Stimulated activated naive CD8-positive, alpha-beta T cell treated with anti-CD3 and anti-CD28 coated beads, Interleukin-15, Interleukin-2, amounts not matched to agents 100 U/mL and 50 U/mL, for 24 hours (primary cell): ENCODE results near the gene CEP63.
A peak's percentile ranks its signal among the peaks of the same experiment; 100 is the strongest.

Experiments
- ATAC-seq: fragments of 150-1000 bp; cut with Tn5 transposase; one replicate; pipeline ENCODE4 v1.10.0; 2021
- DNase-seq: peaks from one replicate; pipeline ENCODE4 v3.0.0; 2021

The CEP63 gene

GRCh38 chr3:134468519-134468918, 17.3 kb upstream of the CEP63 start:
- DNase-seq, result no peak
- ATAC-seq, result no peak

DNA sequence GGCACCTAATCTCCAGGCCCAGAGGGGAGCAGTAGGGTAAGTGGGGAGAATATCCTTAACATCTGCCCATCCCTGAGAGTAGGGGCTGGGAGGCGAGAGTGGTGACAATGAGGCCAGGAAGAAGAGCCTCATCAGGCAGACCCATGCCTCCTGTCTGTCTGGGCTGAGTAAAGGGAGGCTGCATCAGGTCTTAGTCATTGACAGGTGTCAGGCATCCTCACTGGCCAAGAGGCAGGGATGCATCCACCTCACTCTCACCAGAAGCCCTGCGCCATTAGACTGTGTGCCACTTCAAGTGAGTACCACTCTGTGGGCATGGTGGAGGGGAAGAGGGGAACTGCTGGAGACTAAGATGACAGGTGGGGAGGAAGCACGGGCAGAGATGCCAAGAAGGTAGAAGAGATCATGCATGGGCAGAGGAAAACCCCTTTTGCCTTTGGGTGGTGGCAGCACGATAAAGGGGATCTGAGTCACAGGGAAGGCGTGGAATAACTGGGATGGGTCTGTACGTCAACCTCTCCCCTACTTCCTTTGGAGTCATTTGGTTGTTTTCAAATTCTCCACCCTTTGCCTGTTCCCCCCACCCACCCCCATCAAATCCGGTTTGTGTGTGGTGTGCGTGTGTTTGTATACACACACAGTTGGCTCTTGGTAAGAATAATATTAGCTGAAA, 14.2 kb upstream of the CEP63 start:
- no peak for DNase-seq
- ATAC-seq, result no peak

- DNase-seq (no peak), ATAC-seq (no peak)
Measured at GRCh38 chr3:134472831-134473230, 13.0 kb upstream of the CEP63 start.

GRCh38 chr3:134473868-134474546, 11.8 kb upstream of the CEP63 start:
- ATAC-seq, result peak; percentile 67
- DNase-seq, result peak; percentile 83

- no peak for ATAC-seq
- no peak for DNase-seq
Measured at GRCh38 chr3:134474956-134475355, 10.9 kb upstream of the CEP63 start.

- no peak for DNase-seq
- ATAC-seq, result no peak
Measured at GRCh38 chr3:134476306-134476705, 9.6 kb upstream of the CEP63 start.

- DNase-seq, result no peak
- no peak for ATAC-seq
Measured at GRCh38 chr3:134477002-134477401, 8.9 kb upstream of the CEP63 start.

- DNase-seq (no peak), ATAC-seq (no peak)
Measured at GRCh38 chr3:134477938-134478337, 7.9 kb upstream of the CEP63 start.

DNA sequence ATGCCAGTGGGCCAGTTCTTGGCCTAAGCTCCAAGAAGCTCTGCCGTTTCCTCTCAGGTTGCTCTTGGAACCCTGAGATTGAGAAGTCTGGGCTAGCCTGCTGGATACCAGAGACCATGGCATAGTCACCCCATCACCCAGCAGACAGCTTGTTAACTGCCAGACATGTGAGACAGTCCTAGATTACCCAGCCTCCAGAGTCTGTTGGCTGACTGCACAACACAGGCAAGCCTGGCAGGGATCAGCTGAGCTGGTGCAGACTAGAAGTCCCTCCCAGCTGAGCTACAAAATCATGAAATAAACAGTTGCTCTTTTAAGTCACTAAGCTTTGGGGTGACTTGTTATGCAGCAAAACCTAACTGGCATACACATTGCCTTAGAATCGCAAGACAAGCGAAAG, 5.3 kb upstream of the CEP63 start:
- DNase-seq, result no peak
- no peak for ATAC-seq

GRCh38 chr3:134481166-134481565, 4.7 kb upstream of the CEP63 start:
- DNase-seq (no peak), ATAC-seq (no peak)

GRCh38 chr3:134482622-134483021, 3.2 kb upstream of the CEP63 start:
- ATAC-seq (no peak), DNase-seq (no peak)

- ATAC-seq (no peak), DNase-seq (no peak)
Measured at GRCh38 chr3:134483195-134483900, 2.5 kb upstream of the CEP63 start.

GRCh38 chr3:134485075-134485717, 661 bp upstream of the CEP63 start:
- ATAC-seq (peak; percentile 5), DNase-seq (peak; percentile 40)

GRCh38 chr3:134486577-134487041, 752 bp downstream of the CEP63 start:
- ATAC-seq (peak; percentile 4), DNase-seq (no peak)

DNA sequence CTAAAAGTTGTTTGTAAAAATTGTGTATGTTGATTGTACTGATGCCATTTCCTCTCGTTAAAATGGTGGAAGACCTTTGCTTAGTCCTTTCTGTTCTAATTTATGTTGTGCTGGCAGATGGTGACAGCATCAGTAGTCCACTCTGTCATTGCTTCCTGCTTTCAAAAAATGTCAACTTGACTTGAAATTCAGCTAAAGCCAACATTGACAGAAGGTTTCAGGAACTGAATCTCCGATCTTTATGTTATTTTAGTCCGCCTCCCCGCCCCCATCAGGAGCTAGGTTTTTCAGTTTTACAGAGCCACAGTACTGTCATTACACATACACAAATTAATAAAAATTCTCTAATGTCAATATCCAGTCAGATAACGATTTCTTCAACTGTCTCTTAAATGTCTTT, 1.5 kb downstream of the CEP63 start:
- DNase-seq (no peak), ATAC-seq (no peak)

DNA sequence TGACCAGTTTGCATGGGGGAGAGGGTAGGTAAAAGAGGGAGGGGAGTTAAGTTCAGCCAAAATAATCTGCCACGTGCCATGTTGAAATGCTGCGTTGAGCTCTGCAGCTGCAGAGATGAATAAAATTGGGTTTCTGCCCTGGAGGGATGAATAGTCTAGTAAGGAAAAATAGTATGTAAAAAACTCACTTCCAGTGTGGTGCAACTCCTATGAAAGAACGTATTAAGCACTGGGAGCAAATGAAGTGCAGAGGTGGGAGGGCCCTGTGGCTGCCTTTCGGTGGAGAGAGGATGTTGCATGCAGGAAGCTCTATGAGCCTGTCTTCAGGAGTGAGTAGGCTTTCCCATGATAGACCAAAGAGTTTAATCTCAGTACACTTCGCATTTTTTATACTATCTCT, 8.6 kb downstream of the CEP63 start:
- no peak for DNase-seq
- no peak for ATAC-seq

- ATAC-seq (no peak), DNase-seq (no peak)
Measured at GRCh38 chr3:134495980-134496379, 10.1 kb downstream of the CEP63 start.

DNA sequence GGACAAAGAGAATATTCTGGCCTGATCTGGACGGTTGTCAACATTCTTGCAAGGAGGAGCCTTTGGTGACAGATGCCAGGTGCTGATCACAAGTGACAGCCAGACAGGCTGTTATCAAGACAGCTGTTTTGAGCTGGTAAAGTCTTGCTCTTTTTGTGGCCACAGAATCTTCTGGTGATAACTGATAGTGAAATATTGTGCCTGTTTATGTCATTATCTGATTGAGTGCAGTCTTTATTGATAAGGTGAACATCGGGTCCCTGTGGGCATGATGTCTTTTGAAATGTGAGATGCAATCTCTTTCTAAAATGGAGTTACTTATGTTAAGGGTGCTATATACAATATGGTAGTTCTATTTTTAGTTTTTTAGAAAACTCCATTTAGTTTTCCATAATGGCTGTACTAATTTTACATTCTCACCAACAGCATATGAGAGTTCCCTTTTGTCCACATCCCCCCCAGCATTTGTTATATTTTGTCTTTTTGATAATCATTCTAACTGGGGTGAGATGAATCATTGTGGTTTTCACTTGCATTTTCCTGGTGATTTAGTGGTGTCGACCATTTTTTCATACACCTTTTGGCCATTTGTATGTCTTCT, 10.7 kb downstream of the CEP63 start:
- ATAC-seq, result peak; percentile 65
- no peak for DNase-seq

- DNase-seq, result no peak
- no peak for ATAC-seq
Measured at GRCh38 chr3:134503266-134503665, 17.4 kb downstream of the CEP63 start.

DNA sequence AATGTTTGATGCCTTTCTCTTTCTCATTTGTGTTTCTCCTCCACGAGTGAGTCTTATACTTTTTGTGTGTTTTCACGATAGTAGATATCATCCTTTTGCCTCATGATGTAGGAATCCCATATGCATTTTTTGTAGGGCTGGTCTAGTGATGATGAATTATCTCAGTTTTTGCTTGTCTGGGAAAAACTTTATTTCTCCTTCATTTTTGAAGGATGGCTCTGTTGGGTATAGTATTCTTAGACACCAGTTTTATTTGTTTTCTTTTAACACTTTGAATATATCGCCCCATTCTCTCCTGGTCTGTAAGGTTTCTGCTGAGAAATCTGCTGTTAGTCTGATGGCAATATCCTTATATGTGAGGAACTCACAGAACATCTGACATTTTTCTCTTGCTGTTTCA, 18.3 kb downstream of the CEP63 start:
- DNase-seq (no peak), ATAC-seq (no peak)

GRCh38 chr3:134505485-134505884, 19.6 kb downstream of the CEP63 start:
- ATAC-seq (no peak), DNase-seq (no peak)

DNA sequence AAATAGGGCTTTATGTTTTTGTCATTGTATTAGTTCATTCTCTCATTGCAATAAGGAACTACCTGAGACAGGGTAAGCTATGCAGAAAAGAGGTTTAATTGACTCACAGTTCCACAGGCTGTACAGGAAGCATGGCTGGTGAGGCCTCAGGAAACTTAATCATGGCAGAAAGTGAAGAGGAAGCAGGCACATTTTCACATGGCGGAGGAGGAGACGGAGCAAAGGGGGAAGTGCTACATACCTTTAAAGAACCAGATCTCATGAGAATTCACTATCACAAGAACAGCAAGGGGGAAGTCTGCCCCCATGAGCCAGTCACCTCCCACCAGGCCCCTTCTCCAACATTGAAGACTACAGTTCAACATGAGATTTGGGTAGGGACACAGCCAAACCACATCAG, 25.6 kb downstream of the CEP63 start:
- DNase-seq (no peak), ATAC-seq (no peak)
